H9 (cell line): ENCODE results near the gene COTL1. TPM values are rescaled to one million over a fixed set of nuclear protein-coding genes. Genes with fewer than 3 reads are reported as not detected.

Experiments used
- DNase-seq: peaks from one replicate; pipeline ENCODE4 v3.0.0-alpha.2; 2017
- H2AFZ ChIP-seq: one replicate; pipeline ENCODE4 v1.6.1; 2013; ENCODE audit warnings: mild to moderate bottlenecking, low read length, control low read depth, moderate library complexity
- H2AK5ac ChIP-seq: 2 replicates; pipeline ENCODE4 v1.6.1; 2013; ENCODE audit warnings: low read length, control low read depth, mixed read lengths; ENCODE audit not compliant: insufficient read length
- H2BK120ac ChIP-seq: one replicate; pipeline ENCODE4 v1.6.1; 2013; ENCODE audit warnings: low read depth, mild to moderate bottlenecking, low read length, control low read depth, inconsistent platforms; ENCODE audit not compliant: poor library complexity, severe bottlenecking
- H2BK12ac ChIP-seq: 2 replicates; pipeline ENCODE4 v1.6.1; 2013; ENCODE audit warnings: low read length, control low read depth, mixed read lengths, low read depth; ENCODE audit not compliant: insufficient read length
- H2BK15ac ChIP-seq: 2 replicates; pipeline ENCODE4 v1.6.1; 2013; ENCODE audit warnings: low read depth, low read length, control low read depth
- H2BK20ac ChIP-seq: one replicate; pipeline ENCODE4 v1.6.1; 2013; ENCODE audit warnings: low read depth, mild to moderate bottlenecking, low read length, control low read depth, inconsistent platforms; ENCODE audit not compliant: poor library complexity, severe bottlenecking
- H2BK5ac ChIP-seq: 2 replicates; pipeline ENCODE4 v1.6.1; 2013; ENCODE audit warnings: low read length, control low read depth, mixed read lengths; ENCODE audit not compliant: insufficient read length
- H3K14ac ChIP-seq: 2 replicates; pipeline ENCODE4 v1.6.1; 2013; ENCODE audit warnings: low read length, control low read depth; ENCODE audit not compliant: insufficient read depth
- H3K18ac ChIP-seq: 2 replicates; pipeline ENCODE4 v1.6.1; 2013; ENCODE audit warnings: low read depth, mild to moderate bottlenecking, mixed read lengths, low read length, control low read depth; ENCODE audit not compliant: insufficient read length
- H3K23ac ChIP-seq: 2 replicates; pipeline ENCODE4 v1.6.1; 2013; ENCODE audit warnings: low read length, control low read depth, mixed read lengths, low read depth; ENCODE audit not compliant: insufficient read length
- H3K23me2 ChIP-seq: 2 replicates; pipeline ENCODE4 v1.6.1; 2013; ENCODE audit warnings: low read depth, mild to moderate bottlenecking, mixed read lengths, low read length, control low read depth; ENCODE audit not compliant: insufficient read length, poor library complexity, severe bottlenecking
- H3K27ac ChIP-seq: 2 replicates; pipeline ENCODE4 v1.5.1; 2013; ENCODE audit warnings: low read length, control low read depth, mixed read lengths, low read depth; ENCODE audit not compliant: insufficient read length
- H3K27me3 ChIP-seq: 2 replicates; pipeline ENCODE4 v1.6.1; 2013; ENCODE audit warnings: low read length, control low read depth, inconsistent platforms; ENCODE audit not compliant: insufficient read depth
- H3K4ac ChIP-seq: 2 replicates; pipeline ENCODE4 v1.6.1; 2013; ENCODE audit warnings: low read depth, mild to moderate bottlenecking, control low read depth, inconsistent platforms, low read length, moderate library complexity
- H3K4me1 ChIP-seq: 2 replicates; pipeline ENCODE4 v1.6.1; 2013; ENCODE audit warnings: low read length, control low read depth, inconsistent platforms; ENCODE audit not compliant: insufficient read depth
- H3K4me2 ChIP-seq: 2 replicates; pipeline ENCODE4 v1.6.1; 2013; ENCODE audit warnings: low read length, control low read depth, mixed read lengths; ENCODE audit not compliant: insufficient read length, insufficient read depth
- H3K56ac ChIP-seq: 2 replicates; pipeline ENCODE4 v1.6.1; 2013; ENCODE audit warnings: low read depth, mild to moderate bottlenecking, mixed read lengths, low read length, control low read depth; ENCODE audit not compliant: insufficient read length
- H3K79me1 ChIP-seq: 2 replicates; pipeline ENCODE4 v1.6.1; 2013; ENCODE audit warnings: low read depth, mild to moderate bottlenecking, moderate library complexity, low read length, control low read depth, inconsistent platforms; ENCODE audit not compliant: insufficient read depth, poor library complexity, severe bottlenecking
- H3K79me2 ChIP-seq: 2 replicates; pipeline ENCODE4 v1.6.1; 2013; ENCODE audit warnings: low read length, control low read depth, inconsistent platforms; ENCODE audit not compliant: insufficient read depth
- H3K9ac ChIP-seq: 2 replicates; pipeline ENCODE4 v1.6.1; 2013; ENCODE audit warnings: low read length, control low read depth, mixed read lengths; ENCODE audit not compliant: insufficient read length; ENCODE audit errors: extremely low read depth
- H3K9me3 ChIP-seq: one replicate; pipeline ENCODE4 v1.6.1; 2013; ENCODE audit warnings: low read depth, low read length, inconsistent platforms; ENCODE audit not compliant: control insufficient read depth
- H3T11ph ChIP-seq: one replicate; pipeline ENCODE4 v1.6.1; 2013; ENCODE audit warnings: mild to moderate bottlenecking, low read length, control low read depth, inconsistent platforms
- H4K20me1 ChIP-seq: one replicate; pipeline ENCODE4 v1.6.1; 2013; ENCODE audit not compliant: control insufficient read depth, insufficient read length, insufficient read depth
- H4K5ac ChIP-seq: 2 replicates; pipeline ENCODE4 v1.6.1; 2013; ENCODE audit warnings: low read depth, mild to moderate bottlenecking, mixed read lengths, low read length, control low read depth; ENCODE audit not compliant: insufficient read length
- H4K8ac ChIP-seq: replicated peaks from 2 replicates; pipeline ENCODE4 v1.6.1; 2013; ENCODE audit warnings: low read length, control low read depth, mixed read lengths, low read depth; ENCODE audit not compliant: insufficient read length
- H4K91ac ChIP-seq: 2 replicates; pipeline ENCODE4 v1.6.1; 2013; ENCODE audit warnings: low read depth, mild to moderate bottlenecking, moderate library complexity, mixed read lengths, low read length, control low read depth; ENCODE audit not compliant: insufficient read length
- H3K27ac Mint-ChIP-seq, 3 experiments: 2 replicates in 2 of 3; 3 replicates in 1 of 3; pipeline ENCODE4 v1.8.0; 2020 to 2021; ENCODE audit warnings: mixed read lengths in 3 of 3, mild to moderate bottlenecking in 1 of 3, moderate library complexity in 1 of 3
- H3K27me3 Mint-ChIP-seq: 2 replicates; pipeline ENCODE4 v1.8.0; 2021; ENCODE audit warnings: low read depth, mild to moderate bottlenecking, moderate library complexity, mixed read lengths
- H3K36me3 Mint-ChIP-seq, 3 experiments: 2 replicates in 2 of 3; 3 replicates in 1 of 3; pipeline ENCODE4 v1.8.0; 2020 to 2021; ENCODE audit warnings: low read depth in 3 of 3, mixed read lengths in 3 of 3; ENCODE audit not compliant: insufficient read depth in 1 of 3
- H3K4me1 Mint-ChIP-seq, 2 experiments: 2 replicates each; pipeline ENCODE4 v1.8.0; 2020; ENCODE audit warnings: mixed read lengths in 2 of 2
- H3K4me3 Mint-ChIP-seq, 2 experiments: 2 replicates in 1 of 2; 3 replicates in 1 of 2; pipeline ENCODE4 v1.8.0; 2020 to 2021; ENCODE audit warnings: mild to moderate bottlenecking in 2 of 2, mixed read lengths in 2 of 2, moderate library complexity in 1 of 2
- H3K9me3 Mint-ChIP-seq, 2 experiments: 2 replicates in 1 of 2; 3 replicates in 1 of 2; pipeline ENCODE4 v1.8.0; 2020; ENCODE audit warnings: mild to moderate bottlenecking in 2 of 2, mixed read lengths in 2 of 2, moderate library complexity in 1 of 2
- WGBS: extraction: QIAGEN DNeasy Blood & Tissue Kit; methylation state at CpG from one replicate; pipeline ENCODE4 v1.1.7; 2013; ENCODE audit warnings: missing lambda C conversion rate, low lambda C conversion rate, mixed read lengths; ENCODE audit not compliant: insufficient read length; ENCODE audit errors: extremely low coverage; 5-methylcytosine and 5-hydroxymethylcytosine counted together
- total RNA-seq: library from RNA; stranded (reverse); gene quantifications from 2 replicates; pipeline ENCODE4 v1.2.1, GENCODE V29; 2021
- TF ChIP-seq, protein P1 (sequence below): fragments of 200-600 bp; sonication (generic); conservative IDR thresholded peaks from 3 replicates; pipeline ENCODE4 v1.8.0; 2021; ENCODE audit warnings: antibody characterized with exemption, mild to moderate bottlenecking

Gene COTL1
- total RNA-seq, 1 experiment from 2014 or later = 81.4 TPM

DNA sequence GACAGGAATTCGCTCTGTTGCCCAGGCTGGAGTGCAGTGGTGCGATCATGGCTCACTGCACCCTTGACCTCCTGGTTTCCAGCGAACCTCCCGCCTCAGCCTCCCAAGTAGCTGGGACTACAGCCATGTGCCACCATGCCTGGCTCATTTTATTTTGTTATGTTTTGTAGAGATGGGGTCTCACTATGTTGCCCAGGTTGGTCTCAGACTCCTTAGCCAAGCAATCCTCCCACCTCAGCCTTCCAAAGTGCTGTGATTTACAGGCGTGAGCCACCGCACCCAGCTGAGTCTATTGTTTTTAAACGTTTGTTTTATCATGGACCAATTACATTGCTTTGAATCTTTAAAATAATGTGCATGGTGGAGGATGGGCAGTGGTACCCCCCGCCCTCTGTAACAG is 28.9 kb downstream of the COTL1 start:
- H3K56ac ChIP-seq = no peak overlapping the region
- H3K79me2 ChIP-seq = no peaks in the 10 kb centered on the region; the same call in 1 of the 2 replicates
- Mint-ChIP-seq H3K27me3 (no peaks in the 10 kb centered on the region), H3K4me3 (no peak overlapping the region), H3K4me1 (peaks cover 11 to 21% of the 10 kb centered on the region in 2 experiments), H3K27ac (no peak overlapping the region), H3K9me3 (no peaks in the 10 kb centered on the region; a peak in 1 of 5 replicates), H3K36me3 (peaks cover 11 to 22% (median 12%) of the 10 kb centered on the region in 3 experiments; a peak in 6 of 7 replicates)
- no peak overlapping the region for H3K18ac ChIP-seq
- TF ChIP-seq, protein P1, sequence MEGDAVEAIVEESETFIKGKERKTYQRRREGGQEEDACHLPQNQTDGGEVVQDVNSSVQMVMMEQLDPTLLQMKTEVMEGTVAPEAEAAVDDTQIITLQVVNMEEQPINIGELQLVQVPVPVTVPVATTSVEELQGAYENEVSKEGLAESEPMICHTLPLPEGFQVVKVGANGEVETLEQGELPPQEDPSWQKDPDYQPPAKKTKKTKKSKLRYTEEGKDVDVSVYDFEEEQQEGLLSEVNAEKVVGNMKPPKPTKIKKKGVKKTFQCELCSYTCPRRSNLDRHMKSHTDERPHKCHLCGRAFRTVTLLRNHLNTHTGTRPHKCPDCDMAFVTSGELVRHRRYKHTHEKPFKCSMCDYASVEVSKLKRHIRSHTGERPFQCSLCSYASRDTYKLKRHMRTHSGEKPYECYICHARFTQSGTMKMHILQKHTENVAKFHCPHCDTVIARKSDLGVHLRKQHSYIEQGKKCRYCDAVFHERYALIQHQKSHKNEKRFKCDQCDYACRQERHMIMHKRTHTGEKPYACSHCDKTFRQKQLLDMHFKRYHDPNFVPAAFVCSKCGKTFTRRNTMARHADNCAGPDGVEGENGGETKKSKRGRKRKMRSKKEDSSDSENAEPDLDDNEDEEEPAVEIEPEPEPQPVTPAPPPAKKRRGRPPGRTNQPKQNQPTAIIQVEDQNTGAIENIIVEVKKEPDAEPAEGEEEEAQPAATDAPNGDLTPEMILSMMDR = no peak
- no peak overlapping the region for H2BK15ac ChIP-seq
- no peaks in the 10 kb centered on the region for H3K79me1 ChIP-seq
- H3K27me3 ChIP-seq = no peaks in the 10 kb centered on the region
- H3K4me2 ChIP-seq = no peak overlapping the region
- no peaks in the 10 kb centered on the region; the same call in 1 of the 2 replicates for H3K4me1 ChIP-seq
- no peak overlapping the region for H2BK120ac ChIP-seq
- H3T11ph ChIP-seq = no peak overlapping the region
- no peak for DNase-seq
- H3K4ac ChIP-seq = no peak overlapping the region
- H2AFZ ChIP-seq = no peak overlapping the region
- H4K5ac ChIP-seq = no peak overlapping the region
- no peak overlapping the region for H3K14ac ChIP-seq
- H4K91ac ChIP-seq = no peak overlapping the region
- no peak overlapping the region for H3K9ac ChIP-seq
- no peak overlapping the region for H2BK20ac ChIP-seq
- H2BK12ac ChIP-seq = no peak overlapping the region
- no peak overlapping the region for H4K8ac ChIP-seq
- H2AK5ac ChIP-seq = no peak overlapping the region
- no peaks in the 10 kb centered on the region for H3K9me3 ChIP-seq
- no CpG with 5 or more reads among the region's 8 CpGs for WGBS
- H3K23ac ChIP-seq = no peak overlapping the region
- H4K20me1 ChIP-seq = no peaks in the 10 kb centered on the region
- no peak overlapping the region for H2BK5ac ChIP-seq
- H3K23me2 ChIP-seq = no peaks in the 10 kb centered on the region
- H3K27ac ChIP-seq = no peak overlapping the region
